Upper lobe of right lung (tissue), 1 donor: Measurements from ENCODE around the gene KLHL13. TPM values are rescaled to one million over a fixed set of nuclear protein-coding genes. Genes with fewer than 3 reads are reported as not detected.
"Not testable (repeated sequence)": the region's sequence is repeated elsewhere in the genome, so short reads cannot be mapped to it uniquely, and the experiment has no call there.

Experiments
- ATAC-seq: fragments of 200-7000 bp; cut with Tn5 transposase; one replicate; pipeline ENCODE4 v1.9.1; 2020; ENCODE audit warnings: mild to moderate bottlenecking, moderate library complexity
- DNase-seq: peaks from one replicate; pipeline ENCODE4 v3.0.0-alpha.2; 2020
- H3K27ac ChIP-seq: fragments of 200-600 bp; one replicate; pipeline ENCODE4 v1.8.0; 2022
- H3K27me3 ChIP-seq: fragments of 200-600 bp; one replicate; pipeline ENCODE4 v1.8.0; 2022; ENCODE audit warnings: mild to moderate bottlenecking
- H3K36me3 ChIP-seq: fragments of 200-600 bp; one replicate; pipeline ENCODE4 v1.8.0; 2022
- H3K4me1 ChIP-seq: fragments of 200-600 bp; one replicate; pipeline ENCODE4 v1.8.0; 2022
- H3K4me3 ChIP-seq: fragments of 200-600 bp; one replicate; pipeline ENCODE4 v1.8.0; 2022; ENCODE audit warnings: mild to moderate bottlenecking
- H3K9me3 ChIP-seq: fragments of 200-600 bp; one replicate; pipeline ENCODE4 v1.8.0; 2022
- CTCF ChIP-seq: fragments of 200-600 bp; IDR thresholded peaks from one replicate; pipeline ENCODE4 v1.8.0; 2022; ENCODE audit warnings: antibody characterized with exemption
- intact Hi-C: fragments of 100-400 bp; cut with DNase I; formaldehyde crosslinking; loops from one replicate; pipeline ENCODE4 v1.11.0; 2022
- total RNA-seq: library from RNA; stranded (reverse); fragmentation: NEBNext Ultra II Directional; extraction: Animal tissue kit (Norgen Biotek cat#: 25700); gene quantifications from one replicate; pipeline ENCODE4 v1.2.1, GENCODE V29; 2021
- donor health status: DM: no; HTN: yes; CAD: no; lungs with severe emphysema.

KLHL13 gene
- total RNA-seq, 1 donor from 2014 or later, result 0.58 TPM

DNA sequence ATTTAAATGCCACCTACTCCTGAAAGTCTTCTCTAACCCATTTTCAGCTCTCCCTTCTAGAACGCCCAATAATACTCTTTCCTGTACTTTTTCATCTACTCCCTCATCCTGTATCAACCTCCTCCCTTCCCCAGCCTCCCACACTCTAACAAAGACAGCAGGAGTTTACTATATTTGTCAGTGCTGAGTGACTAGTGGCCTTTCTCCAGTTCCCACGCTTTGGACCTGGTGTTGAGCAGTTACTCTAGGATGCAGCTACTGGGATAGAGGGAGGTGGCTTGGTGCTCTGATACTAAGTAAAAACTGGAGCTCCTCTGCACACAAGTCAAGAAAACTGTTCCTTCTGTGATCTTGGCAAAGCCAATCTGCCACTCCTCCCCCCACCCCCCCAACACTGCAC is 36.1 kb upstream of the KLHL13 start:
- H3K27ac ChIP-seq, result no peak overlapping the region
- no peak for DNase-seq
- no peak overlapping the region for H3K4me3 ChIP-seq
- intact Hi-C loops, result no loop called here
- H3K9me3 ChIP-seq, result no peaks in the 10 kb centered on the region
- H3K4me1 ChIP-seq, result no peaks in the 10 kb centered on the region
- ATAC-seq, result no peak
- H3K36me3 ChIP-seq, result no peaks in the 10 kb centered on the region
- TF ChIP-seq CTCF, result no peak
- H3K27me3 ChIP-seq, result no peaks in the 10 kb centered on the region

- DNase-seq, result no peak
- Histone ChIP-seq H3K4me3 (no peak overlapping the region), H3K4me1 (no peaks in the 10 kb centered on the region), H3K27ac (no peak overlapping the region), H3K9me3 (no peaks in the 10 kb centered on the region), H3K27me3 (no peaks in the 10 kb centered on the region), H3K36me3 (no peaks in the 10 kb centered on the region)
- no peak for TF ChIP-seq CTCF
- ATAC-seq, result no peak
- intact Hi-C loops, result no loop called here
Measured at GRCh38 chrX:118148737-118149136, 32.1 kb upstream of the KLHL13 start.

GRCh38 chrX:118147771-118148170 is 31.2 kb upstream of the KLHL13 start:
- H3K27me3 ChIP-seq, H3K27ac ChIP-seq, DNase-seq, H3K4me1 ChIP-seq, H3K4me3 ChIP-seq, H3K36me3 ChIP-seq, ATAC-seq, H3K9me3 ChIP-seq, intact Hi-C loops: not testable (repeated sequence)

- Histone ChIP-seq H3K27ac (no peak overlapping the region), H3K4me3 (no peak overlapping the region), H3K36me3 (no peaks in the 10 kb centered on the region), H3K27me3 (no peaks in the 10 kb centered on the region), H3K9me3 (no peaks in the 10 kb centered on the region), H3K4me1 (no peaks in the 10 kb centered on the region)
- ATAC-seq (no peak), DNase-seq (no peak)
- no peak for TF ChIP-seq CTCF
- intact Hi-C loops, result no loop called here
Measured at GRCh38 chrX:118143578-118143977, 27.0 kb upstream of the KLHL13 start.

- no peaks in the 10 kb centered on the region for H3K4me1 ChIP-seq
- H3K4me3 ChIP-seq, result no peak overlapping the region
- intact Hi-C loops, result no loop called here
- no peaks in the 10 kb centered on the region for H3K27me3 ChIP-seq
- DNase-seq (no peak), ATAC-seq (no peak)
- no peak for TF ChIP-seq CTCF
- no peak overlapping the region for H3K27ac ChIP-seq
- no peaks in the 10 kb centered on the region for H3K36me3 ChIP-seq
- H3K9me3 ChIP-seq, result no peaks in the 10 kb centered on the region
Measured at GRCh38 chrX:118131336-118131735, 14.7 kb upstream of the KLHL13 start.

- ATAC-seq, result no peak
- Histone ChIP-seq H3K27me3 (no peaks in the 10 kb centered on the region), H3K4me1 (no peaks in the 10 kb centered on the region), H3K27ac (no peak overlapping the region), H3K4me3 (no peak overlapping the region), H3K36me3 (no peaks in the 10 kb centered on the region), H3K9me3 (no peaks in the 10 kb centered on the region)
- no peak for TF ChIP-seq CTCF
- DNase-seq, result no peak
- intact Hi-C loops, result no loop called here
Measured at GRCh38 chrX:118129681-118130080, 13.1 kb upstream of the KLHL13 start.
